ENCODE data around the gene NEUROG2. TPM values are rescaled to one million over a fixed set of nuclear protein-coding genes. Genes with fewer than 3 reads are reported as not detected.
"Not testable (repeated sequence)": the region's sequence is repeated elsewhere in the genome, so short reads cannot be mapped to it uniquely, and the experiment has no call there.

The NEUROG2 gene
- total RNA-seq, 1 donor from 2014 or later, result not detected

DNA sequence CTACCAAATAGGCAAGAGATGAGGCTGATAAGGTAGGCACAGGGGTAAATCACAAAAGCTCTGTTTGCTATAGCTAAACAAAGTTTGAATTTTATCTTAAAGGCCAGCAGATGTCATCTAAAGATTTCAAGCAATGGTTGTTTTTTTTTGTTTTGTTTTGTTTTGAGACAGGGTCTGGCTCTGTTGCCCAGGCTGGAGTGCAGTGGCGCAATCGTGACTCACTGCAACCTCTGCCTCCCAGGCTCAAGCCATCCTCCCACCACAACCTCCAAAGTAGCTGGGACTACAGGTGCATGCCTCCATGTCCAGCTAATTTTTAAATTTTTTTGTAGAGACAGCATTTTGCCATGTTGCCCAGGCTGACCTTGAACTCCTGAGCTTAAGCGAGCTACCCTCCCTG, 43.1 kb upstream of the NEUROG2 start:
- no peaks in the 10 kb centered on the region for H3K36me3 ChIP-seq
- no peaks in the 10 kb centered on the region for H3K27me3 ChIP-seq (ENCODE audit: low read depth)
- TF ChIP-seq, protein P1, sequence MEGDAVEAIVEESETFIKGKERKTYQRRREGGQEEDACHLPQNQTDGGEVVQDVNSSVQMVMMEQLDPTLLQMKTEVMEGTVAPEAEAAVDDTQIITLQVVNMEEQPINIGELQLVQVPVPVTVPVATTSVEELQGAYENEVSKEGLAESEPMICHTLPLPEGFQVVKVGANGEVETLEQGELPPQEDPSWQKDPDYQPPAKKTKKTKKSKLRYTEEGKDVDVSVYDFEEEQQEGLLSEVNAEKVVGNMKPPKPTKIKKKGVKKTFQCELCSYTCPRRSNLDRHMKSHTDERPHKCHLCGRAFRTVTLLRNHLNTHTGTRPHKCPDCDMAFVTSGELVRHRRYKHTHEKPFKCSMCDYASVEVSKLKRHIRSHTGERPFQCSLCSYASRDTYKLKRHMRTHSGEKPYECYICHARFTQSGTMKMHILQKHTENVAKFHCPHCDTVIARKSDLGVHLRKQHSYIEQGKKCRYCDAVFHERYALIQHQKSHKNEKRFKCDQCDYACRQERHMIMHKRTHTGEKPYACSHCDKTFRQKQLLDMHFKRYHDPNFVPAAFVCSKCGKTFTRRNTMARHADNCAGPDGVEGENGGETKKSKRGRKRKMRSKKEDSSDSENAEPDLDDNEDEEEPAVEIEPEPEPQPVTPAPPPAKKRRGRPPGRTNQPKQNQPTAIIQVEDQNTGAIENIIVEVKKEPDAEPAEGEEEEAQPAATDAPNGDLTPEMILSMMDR (IDR thresholded peaks at IDR 0.05; ENCODE audit: borderline replicate concordance), result no peak
- intact Hi-C loops (cut with micrococcal nuclease), result no loop called here
- H3K4me1 ChIP-seq, result no peaks in the 10 kb centered on the region
- H3K4me3 ChIP-seq, result no peak overlapping the region
- no peaks in the 10 kb centered on the region for H3K9me3 ChIP-seq (replicated peaks)
- no peak overlapping the region for H3K27ac ChIP-seq (replicated peaks)
- DNase-seq, result no peak

DNA sequence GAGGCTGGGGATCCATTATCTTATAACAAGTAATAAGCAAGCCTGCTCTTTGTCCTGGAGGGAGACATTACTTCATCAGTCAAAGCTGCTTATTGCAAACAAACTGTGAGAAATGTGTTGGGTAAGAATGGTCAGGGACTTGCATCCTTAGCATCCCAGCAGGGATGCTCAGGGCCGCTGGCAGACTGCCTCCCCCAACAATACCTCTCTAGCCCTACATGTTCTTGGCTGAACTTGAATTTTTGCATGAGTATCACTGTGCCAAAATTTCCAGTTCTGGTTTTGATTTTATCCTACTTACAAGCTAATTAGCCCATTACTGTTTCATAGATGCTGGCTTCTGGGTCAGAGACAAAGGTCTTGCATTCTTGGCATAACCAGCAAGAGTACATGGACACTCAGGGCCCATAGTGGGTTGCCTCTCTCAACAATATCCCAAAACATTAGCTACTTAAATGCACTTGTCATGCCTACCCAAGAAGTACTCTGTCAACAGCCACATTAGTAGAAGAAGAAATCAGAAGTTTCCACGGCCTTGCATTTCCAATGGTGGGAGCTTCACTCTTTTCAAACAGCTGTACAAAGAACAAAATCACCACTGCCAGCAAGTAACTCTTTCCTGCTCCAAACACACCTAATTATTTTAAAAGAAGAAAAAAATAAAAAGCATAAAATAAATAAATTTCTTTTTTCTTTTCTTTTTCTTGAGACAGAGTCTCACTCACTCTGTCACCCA, 41.9 kb upstream of the NEUROG2 start:
- no peak for DNase-seq
- TF ChIP-seq, protein P1 (IDR thresholded peaks at IDR 0.05; ENCODE audit: borderline replicate concordance), result no peak
- intact Hi-C loops (cut with micrococcal nuclease), result no loop called here
- Histone ChIP-seq H3K36me3 (no peaks in the 10 kb centered on the region), H3K4me3 (no peak overlapping the region), H3K27me3 (ENCODE audit: low read depth) (no peaks in the 10 kb centered on the region), H3K27ac (replicated peaks) (no peak overlapping the region), H3K9me3 (replicated peaks) (no peaks in the 10 kb centered on the region), H3K4me1 (no peaks in the 10 kb centered on the region)

DNA sequence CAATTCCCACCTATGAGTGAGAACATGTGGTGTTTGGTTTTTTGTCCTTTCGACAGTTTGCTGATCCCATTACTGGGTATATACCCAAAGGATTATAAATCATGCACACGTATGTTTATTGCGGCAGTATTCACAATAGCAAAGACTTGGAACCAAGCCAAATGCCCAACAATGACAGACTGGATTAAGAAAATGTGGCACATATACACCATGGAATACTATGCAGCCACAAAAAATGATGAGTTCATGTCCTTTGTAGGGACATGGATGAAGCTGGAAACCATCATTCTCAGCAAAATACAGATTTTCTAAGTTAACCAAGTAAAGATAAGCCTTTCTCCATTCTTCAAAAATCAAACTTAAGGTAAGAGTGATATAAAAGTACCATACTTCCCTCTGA, 38.3 kb upstream of the NEUROG2 start:
- H3K9me3 ChIP-seq (replicated peaks); DNase-seq; H3K36me3 ChIP-seq; H3K4me1 ChIP-seq; H3K27me3 ChIP-seq (ENCODE audit: low read depth); intact Hi-C loops (cut with micrococcal nuclease); H3K4me3 ChIP-seq; H3K27ac ChIP-seq (replicated peaks): not testable (repeated sequence)

DNA sequence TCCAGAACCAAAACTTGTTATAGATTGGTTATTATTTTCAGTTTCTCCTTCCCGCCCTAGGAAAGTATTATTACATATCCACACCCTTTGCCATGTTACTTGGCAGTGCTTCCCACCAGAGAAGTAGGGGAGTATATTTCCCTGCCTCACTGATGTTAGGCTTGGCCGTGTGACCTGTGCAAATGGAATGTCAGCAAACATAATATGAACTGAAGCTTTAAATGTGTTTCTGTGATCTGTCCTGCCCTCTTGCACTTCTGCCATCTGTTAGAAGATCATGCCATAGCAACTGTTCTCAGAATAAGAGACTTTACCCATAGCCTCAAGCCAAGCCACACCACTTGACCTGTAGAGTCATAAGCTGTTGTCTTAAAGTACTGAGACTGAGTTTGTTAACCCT, 36.7 kb upstream of the NEUROG2 start:
- Histone ChIP-seq H3K9me3 (replicated peaks) (no peaks in the 10 kb centered on the region), H3K27me3 (ENCODE audit: low read depth) (no peaks in the 10 kb centered on the region), H3K36me3 (no peaks in the 10 kb centered on the region), H3K4me3 (no peak overlapping the region), H3K27ac (replicated peaks) (no peak overlapping the region), H3K4me1 (no peaks in the 10 kb centered on the region)
- TF ChIP-seq, protein P1 (IDR thresholded peaks at IDR 0.05; ENCODE audit: borderline replicate concordance), result no peak
- DNase-seq, result no peak
- intact Hi-C loops (cut with micrococcal nuclease), result no loop called here

DNA sequence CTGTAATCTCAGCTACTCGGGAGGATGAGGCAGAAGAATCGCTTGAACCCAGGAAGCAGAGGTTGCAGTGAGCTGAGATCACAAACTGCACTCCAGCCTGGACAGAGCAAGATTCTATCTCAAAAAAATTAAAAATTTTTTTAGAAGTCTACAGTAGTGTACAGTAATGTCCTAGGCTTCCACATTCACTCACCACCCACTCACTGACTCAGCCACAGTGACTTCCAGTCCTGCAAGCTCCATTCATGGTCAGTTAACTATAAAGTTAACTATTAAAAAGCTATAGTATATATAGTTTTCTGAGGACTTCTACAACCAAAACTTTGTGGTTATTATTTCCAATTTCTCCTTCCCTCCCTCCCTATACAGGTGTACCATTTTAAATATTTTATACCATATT, 34.7 kb upstream of the NEUROG2 start:
- H3K27ac ChIP-seq (replicated peaks), result no peak overlapping the region
- no peaks in the 10 kb centered on the region for H3K36me3 ChIP-seq
- no peaks in the 10 kb centered on the region for H3K9me3 ChIP-seq (replicated peaks)
- no peaks in the 10 kb centered on the region for H3K27me3 ChIP-seq (ENCODE audit: low read depth)
- no peak for DNase-seq
- H3K4me3 ChIP-seq, result no peak overlapping the region
- TF ChIP-seq, protein P1 (IDR thresholded peaks at IDR 0.05; ENCODE audit: borderline replicate concordance), result no peak
- intact Hi-C loops (cut with micrococcal nuclease), result no loop called here
- no peaks in the 10 kb centered on the region for H3K4me1 ChIP-seq

DNA sequence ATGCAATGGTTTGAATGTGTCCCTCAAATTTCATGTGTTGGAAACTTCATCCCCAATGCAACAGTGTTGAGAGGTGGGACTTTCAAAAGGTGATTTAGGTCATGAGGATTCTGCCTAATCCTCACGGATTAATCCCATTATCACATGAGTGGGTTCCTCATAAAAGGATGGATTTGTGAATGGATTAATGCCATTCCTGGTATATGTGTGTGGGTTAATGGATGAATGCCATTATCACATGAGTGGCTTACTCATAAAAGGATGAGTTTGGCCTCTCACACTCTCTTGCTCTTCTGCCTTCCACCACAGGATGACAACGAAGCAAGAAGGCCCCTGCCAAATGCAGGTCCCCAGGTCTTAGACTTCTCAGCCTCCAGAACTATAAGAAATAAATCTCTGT, 30.5 kb upstream of the NEUROG2 start:
- DNase-seq, result no peak
- no peaks in the 10 kb centered on the region for H3K9me3 ChIP-seq (replicated peaks)
- H3K4me3 ChIP-seq, result no peak overlapping the region
- intact Hi-C loops (cut with micrococcal nuclease), result no loop called here
- no peaks in the 10 kb centered on the region for H3K27me3 ChIP-seq (ENCODE audit: low read depth)
- no peaks in the 10 kb centered on the region for H3K4me1 ChIP-seq
- no peaks in the 10 kb centered on the region for H3K36me3 ChIP-seq
- TF ChIP-seq, protein P1 (IDR thresholded peaks at IDR 0.05; ENCODE audit: borderline replicate concordance), result no peak
- H3K27ac ChIP-seq (replicated peaks), result no peak overlapping the region

All from left ventricle myocardium inferior (tissue), 1 donor.